ENCODE results near the gene WNT9B. TPM values are rescaled to one million over a fixed set of nuclear protein-coding genes. Genes with fewer than 3 reads are reported as not detected.

WNT9B gene
- total RNA-seq, 4 donors from 2014 or later, result not detected

GRCh38 chr17:46809110-46809571 is 42.2 kb upstream of the WNT9B start:
- H3K27me3 ChIP-seq, result peaks cover 26% of the 10 kb centered on the region
- no peaks in the 10 kb centered on the region for H3K36me3 ChIP-seq
- H3K4me1 ChIP-seq, result no peaks in the 10 kb centered on the region
- no peaks in the 10 kb centered on the region for H3K9me3 ChIP-seq
- H3K27ac ChIP-seq, result no peak overlapping the region
- DNase-seq, result no peak
- TF ChIP-seq EP300 (IDR thresholded peaks at IDR 0.05; ENCODE audit: low read depth) (no peak), POLR2AphosphoS5 (IDR thresholded peaks at IDR 0.05) (no peak), POLR2A (IDR thresholded peaks at IDR 0.05) (no peak)
- H3K4me3 ChIP-seq, result no peak overlapping the region
- intact Hi-C loops (cut with DNase I; ENCODE audit: low total_unique reads) (no loop called here), in situ Hi-C loops (cut with MboI; ENCODE audit: low pct_ligation_motif_present in 1 of 4, low pct_unique_long_range_greater_than_20kb in 1 of 4, low sequenced_read_pairs in 3 of 4) (no loop called here)
- WGBS, 2 donors (ENCODE audit: low coverage in 1 of 2), result 72 to 94% methylated on average over 2 to 8 of the region's 8 CpGs

GRCh38 chr17:46810837-46811236 is 40.5 kb upstream of the WNT9B start:
- no peak overlapping the region for H3K4me3 ChIP-seq
- H3K36me3 ChIP-seq, result no peaks in the 10 kb centered on the region
- in situ Hi-C loops (cut with MboI; ENCODE audit: low pct_ligation_motif_present in 1 of 4, low pct_unique_long_range_greater_than_20kb in 1 of 4, low sequenced_read_pairs in 3 of 4) (no loop called here), intact Hi-C loops (cut with DNase I; ENCODE audit: low total_unique reads) (no loop called here)
- WGBS, 2 donors (ENCODE audit: low coverage in 1 of 2), result 87% methylated on average over 10 of the region's 10 CpGs; no CpG with 5 or more reads in 1 of the 2 donors
- H3K27ac ChIP-seq, result no peak overlapping the region
- H3K27me3 ChIP-seq, result peaks cover 39% of the 10 kb centered on the region
- no peaks in the 10 kb centered on the region for H3K4me1 ChIP-seq
- DNase-seq, result no peak
- no peak for TF ChIP-seq EP300 (IDR thresholded peaks at IDR 0.05; ENCODE audit: low read depth)
- no peak for TF ChIP-seq POLR2AphosphoS5 (IDR thresholded peaks at IDR 0.05)
- no peak for TF ChIP-seq CTCF (IDR thresholded peaks at IDR 0.05)
- no peak for TF ChIP-seq POLR2A (IDR thresholded peaks at IDR 0.05)
- no peaks in the 10 kb centered on the region for H3K9me3 ChIP-seq

GRCh38 chr17:46811978-46812583 is 39.3 kb upstream of the WNT9B start:
- DNase-seq, result no peak
- Histone ChIP-seq H3K27me3 (peaks cover 50% of the 10 kb centered on the region), H3K4me3 (no peak overlapping the region), H3K36me3 (no peaks in the 10 kb centered on the region), H3K4me1 (no peaks in the 10 kb centered on the region), H3K9me3 (no peaks in the 10 kb centered on the region), H3K27ac (no peak overlapping the region)
- in situ Hi-C loops (cut with MboI; ENCODE audit: low pct_ligation_motif_present in 1 of 4, low pct_unique_long_range_greater_than_20kb in 1 of 4, low sequenced_read_pairs in 3 of 4) (no loop called here), intact Hi-C loops (cut with DNase I; ENCODE audit: low total_unique reads) (no loop called here)
- TF ChIP-seq POLR2A (IDR thresholded peaks at IDR 0.05) (no peak), CTCF (IDR thresholded peaks at IDR 0.05) (no peak), POLR2AphosphoS5 (IDR thresholded peaks at IDR 0.05) (no peak), EP300 (IDR thresholded peaks at IDR 0.05; ENCODE audit: low read depth) (no peak)
- 57% methylated on average over 10 of the region's 11 CpGs; no CpG with 5 or more reads in 1 of the 2 donors for WGBS, 2 donors (ENCODE audit: low coverage in 1 of 2)

GRCh38 chr17:46812624-46813318 is 38.6 kb upstream of the WNT9B start:
- 58 to 83% methylated on average over 1 to 6 of the region's 6 CpGs for WGBS, 2 donors (ENCODE audit: low coverage in 1 of 2)
- Histone ChIP-seq H3K9me3 (no peaks in the 10 kb centered on the region), H3K36me3 (no peaks in the 10 kb centered on the region), H3K4me3 (no peak overlapping the region), H3K27me3 (peaks cover 57% of the 10 kb centered on the region), H3K4me1 (no peaks in the 10 kb centered on the region), H3K27ac (no peak overlapping the region)
- TF ChIP-seq CTCF (IDR thresholded peaks at IDR 0.05) (no peak), POLR2AphosphoS5 (IDR thresholded peaks at IDR 0.05) (no peak), POLR2A (IDR thresholded peaks at IDR 0.05) (no peak)
- in situ Hi-C loops (cut with MboI; ENCODE audit: low pct_ligation_motif_present in 1 of 4, low pct_unique_long_range_greater_than_20kb in 1 of 4, low sequenced_read_pairs in 3 of 4), result no loop called here
- DNase-seq, result no peak
- intact Hi-C loops (cut with DNase I; ENCODE audit: low total_unique reads), result no loop called here
